Activated B cell treated with CpG ODN at 0.5 μM for 24 hours (primary cell): ENCODE data around the gene TPP1. TPM values are rescaled to one million over a fixed set of nuclear protein-coding genes. Genes with fewer than 3 reads are reported as not detected.

Experiments used
- ATAC-seq: fragments of 200-7000 bp; cut with Tn5 transposase; one replicate; pipeline ENCODE4 v1.10.0; 2021; ENCODE audit warnings: low read depth, mild to moderate bottlenecking, moderate library complexity
- CTCF ChIA-PET: fragments of 350-600 bp; sonication (Branson Sonifier 250); formaldehyde crosslinking; loops from one replicate; lab custom pipeline; 2021; ENCODE audit warnings: antibody characterized with exemption; lab: Charles Lee
- POLR2A ChIA-PET: fragments of 350-600 bp; sonication (Branson Sonifier 250); formaldehyde crosslinking; loops from one replicate; lab custom pipeline; 2021; ENCODE audit warnings: antibody characterized with exemption; lab: Charles Lee
- DNase-seq: peaks from one replicate; pipeline ENCODE4 v3.0.0; 2022
- H3K27ac Mint-ChIP-seq: one replicate; pipeline ENCODE4 v1.8.0; 2020; ENCODE audit warnings: mixed read lengths
- H3K27me3 Mint-ChIP-seq: one replicate; pipeline ENCODE4 v1.8.0; 2021; ENCODE audit warnings: mixed read lengths
- H3K36me3 Mint-ChIP-seq: one replicate; pipeline ENCODE4 v1.8.0; 2021; ENCODE audit warnings: low read depth, mixed read lengths
- H3K4me1 Mint-ChIP-seq: one replicate; pipeline ENCODE4 v1.8.0; 2021; ENCODE audit warnings: mixed read lengths
- H3K4me3 Mint-ChIP-seq: one replicate; pipeline ENCODE4 v1.8.0; 2020; ENCODE audit warnings: mild to moderate bottlenecking, mixed read lengths
- H3K9me3 Mint-ChIP-seq: one replicate; pipeline ENCODE4 v1.8.0; 2020; ENCODE audit warnings: mixed read lengths
- intact Hi-C: fragments of 100-400 bp; cut with micrococcal nuclease; formaldehyde crosslinking; loops from one replicate; pipeline ENCODE4 v1.15.1; 2024
- total RNA-seq: library from RNA; stranded (reverse); gene quantifications from 2 replicates; pipeline ENCODE4 v1.2.3, GENCODE V29; 2022
- TF ChIP-seq, protein P1 (sequence below): fragments of 200-600 bp; IDR thresholded peaks from one replicate; pipeline ENCODE4 v1.8.0; 2022; ENCODE audit warnings: antibody characterized with exemption, mild to moderate bottlenecking

Gene TPP1
- total RNA-seq, 1 donor from 2014 or later, result 123 TPM

DNA sequence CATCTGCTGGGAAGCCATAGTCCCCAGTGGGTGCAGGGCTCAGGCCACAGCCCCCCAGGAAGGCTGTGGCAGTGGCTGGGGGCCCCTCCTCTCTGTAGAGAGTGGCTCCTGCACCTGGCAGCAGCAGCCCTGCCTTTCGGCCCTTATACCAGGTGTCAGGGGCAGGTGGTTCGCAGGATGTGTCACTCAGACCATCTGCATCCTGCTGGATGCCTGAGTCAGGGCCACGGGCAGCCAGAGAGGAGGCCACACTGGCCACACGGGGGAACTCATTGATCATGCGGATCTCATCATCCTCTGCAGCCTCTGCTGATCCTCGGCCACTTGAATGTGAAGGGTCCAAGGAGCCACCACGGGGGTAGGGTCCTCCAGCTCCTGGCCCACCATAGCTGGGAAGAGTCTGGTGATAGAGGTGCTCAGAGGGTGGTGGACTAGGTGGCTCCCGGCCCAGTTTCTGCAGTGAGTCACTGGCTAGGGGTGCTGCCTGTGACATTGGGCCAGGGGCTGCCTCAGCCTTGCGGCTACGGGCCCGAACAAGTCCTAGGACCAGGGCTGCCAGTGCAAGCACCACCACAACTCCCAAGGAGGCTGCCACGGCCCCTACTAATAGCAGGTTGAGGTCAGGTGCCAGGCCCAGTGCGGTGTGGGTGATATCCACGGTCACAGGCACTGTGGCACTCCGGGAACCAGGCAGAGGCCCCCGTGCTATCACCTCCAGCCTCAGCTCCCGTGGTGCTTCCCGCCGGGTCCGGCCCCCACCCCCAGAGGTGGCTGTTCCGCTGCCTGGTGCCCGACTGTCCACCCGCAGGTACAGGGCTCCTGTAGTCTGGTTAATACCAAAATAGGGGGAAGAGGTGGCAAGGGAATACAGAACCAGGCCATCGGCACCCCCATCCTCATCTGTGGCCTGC, 3.3 kb upstream of the TPP1 start:
- H3K27ac Mint-ChIP-seq, result no peak overlapping the region
- H3K9me3 Mint-ChIP-seq, result no peaks in the 10 kb centered on the region
- intact Hi-C loops, result no loop called here
- ATAC-seq, result no peak
- ChIA-PET POLR2A (interaction anchor here (0.9 to 1.9 kb wide), 4 partner anchors 10 to 19 kb away, joined by 3 to 11 read pairs (median 7); partner anchors contain the start of genes ILK and TAF10), CTCF (no interaction called here)
- H3K4me1 Mint-ChIP-seq, result peaks cover 11% of the 10 kb centered on the region
- peaks cover 2% of the 10 kb centered on the region for H3K36me3 Mint-ChIP-seq
- H3K4me3 Mint-ChIP-seq, result no peak overlapping the region
- H3K27me3 Mint-ChIP-seq, result no peaks in the 10 kb centered on the region
- DNase-seq, result peak; percentile 12
- TF ChIP-seq, protein P1, sequence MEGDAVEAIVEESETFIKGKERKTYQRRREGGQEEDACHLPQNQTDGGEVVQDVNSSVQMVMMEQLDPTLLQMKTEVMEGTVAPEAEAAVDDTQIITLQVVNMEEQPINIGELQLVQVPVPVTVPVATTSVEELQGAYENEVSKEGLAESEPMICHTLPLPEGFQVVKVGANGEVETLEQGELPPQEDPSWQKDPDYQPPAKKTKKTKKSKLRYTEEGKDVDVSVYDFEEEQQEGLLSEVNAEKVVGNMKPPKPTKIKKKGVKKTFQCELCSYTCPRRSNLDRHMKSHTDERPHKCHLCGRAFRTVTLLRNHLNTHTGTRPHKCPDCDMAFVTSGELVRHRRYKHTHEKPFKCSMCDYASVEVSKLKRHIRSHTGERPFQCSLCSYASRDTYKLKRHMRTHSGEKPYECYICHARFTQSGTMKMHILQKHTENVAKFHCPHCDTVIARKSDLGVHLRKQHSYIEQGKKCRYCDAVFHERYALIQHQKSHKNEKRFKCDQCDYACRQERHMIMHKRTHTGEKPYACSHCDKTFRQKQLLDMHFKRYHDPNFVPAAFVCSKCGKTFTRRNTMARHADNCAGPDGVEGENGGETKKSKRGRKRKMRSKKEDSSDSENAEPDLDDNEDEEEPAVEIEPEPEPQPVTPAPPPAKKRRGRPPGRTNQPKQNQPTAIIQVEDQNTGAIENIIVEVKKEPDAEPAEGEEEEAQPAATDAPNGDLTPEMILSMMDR, result no peak

DNA sequence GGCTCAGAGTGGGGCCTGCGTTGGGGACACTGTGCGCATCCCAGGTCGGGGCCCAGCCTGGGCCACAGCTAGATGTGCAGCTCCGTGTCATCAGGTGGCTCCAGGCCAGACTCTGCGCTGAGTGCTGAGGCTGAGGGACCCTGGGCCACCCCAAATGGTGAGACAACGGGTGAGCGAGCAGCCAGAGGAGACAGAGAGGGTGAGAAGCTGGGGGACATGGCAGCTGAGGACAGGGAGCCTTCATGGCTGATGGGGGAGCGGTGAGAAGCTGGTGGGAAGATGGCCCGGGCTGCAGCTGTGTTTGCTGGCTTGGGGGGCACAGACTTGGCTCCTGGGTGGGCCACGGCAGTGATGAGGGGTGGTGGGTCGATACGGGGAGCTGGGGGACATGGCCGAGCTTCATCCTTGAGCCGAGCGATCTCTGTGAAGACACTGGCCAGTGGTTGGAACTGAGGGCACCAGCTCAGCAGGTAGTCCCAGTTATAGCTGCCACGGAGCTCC, 2.5 kb upstream of the TPP1 start:
- TF ChIP-seq, protein P1, result no peak
- POLR2A ChIA-PET, result interaction anchor here (0.9 to 1.9 kb wide), 6 partner anchors 9 to 62 kb away, joined by 3 to 11 read pairs (median 4); partner anchors contain the start of genes ILK, MRPL17 and TAF10
- Mint-ChIP-seq H3K27me3 (no peaks in the 10 kb centered on the region), H3K36me3 (peaks cover 4% of the 10 kb centered on the region), H3K9me3 (no peaks in the 10 kb centered on the region), H3K27ac (no peak overlapping the region), H3K4me1 (peaks cover 4% of the 10 kb centered on the region), H3K4me3 (no peak overlapping the region)
- CTCF ChIA-PET, result no interaction called here
- DNase-seq, result peak; percentile 14
- ATAC-seq, result no peak
- intact Hi-C loops, result no loop called here

DNA sequence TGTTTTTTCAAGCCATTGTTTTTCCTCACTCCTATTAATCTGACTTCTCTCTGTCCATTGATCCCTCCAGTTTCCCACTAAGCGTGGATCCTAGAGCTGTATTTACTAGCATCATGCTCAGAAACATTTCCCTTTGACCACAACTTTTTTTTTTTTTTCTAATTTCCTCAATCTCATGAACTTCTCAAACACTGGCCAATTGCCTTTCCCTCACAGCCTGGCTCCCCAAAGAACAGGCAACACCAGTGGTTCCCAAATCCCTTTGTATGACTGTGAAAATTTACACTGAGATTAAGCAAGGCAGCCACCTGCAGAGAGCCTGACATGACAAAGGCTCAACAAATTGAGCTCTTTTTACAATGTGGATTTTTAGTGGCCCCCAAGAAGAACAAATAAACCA, 1.4 kb upstream of the TPP1 start:
- CTCF ChIA-PET, result interaction anchor here (0.7 to 1.4 kb wide), 3 partner anchors 47 to 99 kb away, joined by 3 to 6 read pairs (median 6); partner anchors contain the start of gene MRPL17

DNA sequence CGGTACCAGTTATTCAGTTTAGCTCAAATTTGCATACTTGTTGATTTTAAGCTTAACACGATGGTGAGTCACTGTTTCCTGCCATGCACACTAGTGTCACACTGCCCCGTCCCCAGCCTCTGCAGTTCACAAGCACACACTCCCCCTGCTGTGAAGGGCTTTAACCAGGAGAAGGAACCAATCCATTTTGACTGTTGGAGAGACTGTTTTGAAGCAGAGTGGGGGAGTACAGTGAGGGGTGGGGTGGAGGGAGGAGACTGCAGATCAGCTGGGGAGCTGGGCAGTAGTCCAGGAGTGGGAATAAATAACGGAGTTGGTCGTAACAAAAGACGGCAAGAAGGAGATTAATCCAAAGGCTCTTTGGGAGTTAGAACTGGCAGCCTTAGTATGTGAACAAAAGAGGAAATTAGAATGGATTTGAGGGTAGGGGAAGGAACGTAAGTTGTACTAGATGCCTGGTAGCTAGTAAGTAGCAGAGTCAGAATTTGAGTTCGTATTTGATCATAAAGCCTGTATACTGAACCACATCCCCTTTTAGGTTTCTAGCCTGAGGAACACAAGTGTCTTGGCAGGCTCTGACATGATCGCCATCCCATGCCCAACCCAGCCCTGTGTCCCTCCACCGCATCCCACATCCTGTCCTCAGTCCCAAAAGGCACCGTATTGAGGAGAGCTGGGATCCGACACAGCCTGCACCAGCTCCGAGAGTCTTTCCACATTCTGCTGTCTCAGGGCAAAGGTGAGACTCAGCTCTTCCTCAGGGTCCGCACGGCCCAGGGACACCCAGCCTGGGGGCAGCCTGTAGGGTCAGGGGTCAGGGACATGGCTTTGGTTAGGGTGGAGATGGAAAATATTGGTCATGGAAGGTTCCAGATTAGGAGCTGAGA, 862 bp downstream of the TPP1 start:
- TF ChIP-seq, protein P1, result no peak
- H3K4me1 Mint-ChIP-seq, result peaks cover 7% of the 10 kb centered on the region
- H3K4me3 Mint-ChIP-seq, result no peak overlapping the region
- H3K27ac Mint-ChIP-seq, result no peak overlapping the region
- no peaks in the 10 kb centered on the region for H3K9me3 Mint-ChIP-seq
- POLR2A ChIA-PET, result interaction anchor here (0.6 to 3.5 kb wide), 21 partner anchors 9 to 927 kb away, joined by 3 to 69 read pairs (median 6); partner anchors contain the start of genes ARFIP2, DCHS1, ILK and MRPL17
- DNase-seq (peak; percentile 46), ATAC-seq (peak; percentile 49)
- peaks cover 8% of the 10 kb centered on the region for H3K36me3 Mint-ChIP-seq
- no peaks in the 10 kb centered on the region for H3K27me3 Mint-ChIP-seq
- CTCF ChIA-PET, result interaction anchor here (0.6 to 3.0 kb wide), 12 partner anchors 9 to 918 kb away, joined by 3 to 26 read pairs (median 5); partner anchors contain the start of genes ILK and MRPL17
- intact Hi-C loops, result loop anchor here (1.0 to 2.0 kb wide), 6 partner anchors 15 to 228 kb away; partner anchors contain the start of genes ARFIP2, ILK, MRPL17 and RRP8

More for the DNA sequence above, 1.4 kb upstream of the TPP1 start:
- Mint-ChIP-seq H3K27me3 (no peaks in the 10 kb centered on the region), H3K4me3 (no peak overlapping the region), H3K27ac (no peak overlapping the region), H3K36me3 (peaks cover 8% of the 10 kb centered on the region), H3K4me1 (peaks cover 7% of the 10 kb centered on the region), H3K9me3 (no peaks in the 10 kb centered on the region)
- TF ChIP-seq, protein P1, result no peak
- DNase-seq, result no peak
- intact Hi-C loops, result no loop called here
- POLR2A ChIA-PET, result interaction anchor here (1.0 to 1.9 kb wide), 5 partner anchors 8 to 62 kb away, joined by 3 to 11 read pairs (median 4); partner anchors contain the start of genes MRPL17 and TAF10
- ATAC-seq, result no peak
